Vagina (tissue), 2 donors: ENCODE measurements around the gene TREML1.

Experiments used
- CTCF ChIP-seq, 3 experiments: fragments of 450-650 bp in 2 of 3; fragments of 200-600 bp in 1 of 3; sonication (generic) in 1 of 3; IDR thresholded peaks; one replicate each; pipeline ENCODE4 v1.5.1; 2017 to 2019; ENCODE audit warnings: antibody characterized with exemption in 3 of 3, mild to moderate bottlenecking in 2 of 3, moderate library complexity in 2 of 3
- POLR2A ChIP-seq, 2 donors: fragments of 450-650 bp; IDR thresholded peaks; one replicate each; pipeline ENCODE4 v1.6.1; 2017; ENCODE audit warnings: antibody characterized with exemption in 2 of 2, mild to moderate bottlenecking in 2 of 2, moderate library complexity in 2 of 2
- POLR2AphosphoS5 ChIP-seq, 2 donors: sonication (generic); formaldehyde crosslinking; IDR thresholded peaks; one replicate each; pipeline ENCODE4 v1.9.0; 2017; ENCODE audit warnings: antibody characterized with exemption in 2 of 2, mild to moderate bottlenecking in 2 of 2, low read depth in 1 of 2; ENCODE audit not compliant: insufficient read depth in 1 of 2

DNA sequence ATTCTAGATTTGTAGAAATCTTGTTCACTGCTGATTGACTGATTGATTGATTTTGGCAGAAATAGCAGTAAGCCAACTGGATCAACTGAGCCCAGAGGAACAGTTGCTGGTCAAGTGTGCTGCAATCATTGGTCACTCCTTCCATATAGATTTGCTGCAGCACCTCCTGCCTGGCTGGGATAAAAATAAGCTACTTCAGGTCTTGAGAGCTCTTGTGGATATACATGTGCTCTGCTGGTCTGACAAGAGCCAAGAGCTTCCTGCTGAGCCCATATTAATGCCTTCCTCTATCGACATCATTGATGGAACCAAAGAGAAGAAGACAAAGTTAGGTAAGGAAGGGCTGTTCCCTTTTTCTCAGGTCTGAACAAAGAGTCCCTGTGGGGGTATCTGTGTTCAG is 31.2 kb downstream of the TREML1 start:
- TF ChIP-seq POLR2A (IDR thresholded peaks at IDR 0.05) (no peak), CTCF (IDR thresholded peaks at IDR 0.05) (no peak), POLR2AphosphoS5 (IDR thresholded peaks at IDR 0.05; ENCODE audit: insufficient read depth in 1 of 2, low read depth in 1 of 2) (no peak)
